K562 (cell line): ENCODE measurements around the gene FGD6. TPM values are rescaled to one million over a fixed set of nuclear protein-coding genes. Genes with fewer than 3 reads are reported as not detected.

Source experiments
- ATF4 ChIP-seq: fragments of 450-650 bp; formaldehyde crosslinking; IDR thresholded peaks from 2 replicates; pipeline ENCODE4 v1.4.0; 2022; ENCODE audit warnings: mild to moderate bottlenecking, moderate library complexity
- BDP1 ChIP-seq: IDR thresholded peaks from 3 replicates; pipeline ENCODE4 v1.6.1; 2011; ENCODE audit not compliant: insufficient read length, insufficient read depth
- CBFA2T3 ChIP-seq: fragments of 450-650 bp; IDR thresholded peaks from 2 replicates; pipeline ENCODE4 v1.6.1; 2017
- ESRRB ChIP-seq: fragments of 250-450 bp; sonication (Bioruptor Pico); IDR thresholded peaks from 2 replicates; pipeline ENCODE4 v1.5.0; 2020; ENCODE audit warnings: mild to moderate bottlenecking, moderate library complexity, borderline replicate concordance
- FOSL1 ChIP-seq: fragments of 200-800 bp; sonication (Bioruptor generic); conservative IDR thresholded peaks from 2 replicates; pipeline ENCODE4 v1.6.1; 2016; ENCODE audit warnings: missing genetic modification characterization, missing compliant biosample characterization
- MTA1 ChIP-seq: fragments of 450-650 bp; IDR thresholded peaks from 2 replicates; pipeline ENCODE4 v1.6.1; 2017; ENCODE audit warnings: borderline replicate concordance
- MYNN ChIP-seq, 2 experiments: sonication (generic); formaldehyde crosslinking in 1 of 2; IDR thresholded peaks; 2 replicates each; pipeline versions ENCODE4 v1.5.0 to v1.6.1; 2016 to 2020; ENCODE audit warnings: antibody characterized with exemption in 1 of 2, missing genetic modification reagents in 1 of 2
- NUFIP1 ChIP-seq: fragments of 450-650 bp; IDR thresholded peaks from 2 replicates; pipeline ENCODE4 v1.6.1; 2018; ENCODE audit not compliant: partially characterized antibody
- POLR2A ChIP-seq: fragments of 450-650 bp; conservative IDR thresholded peaks from 2 replicates; pipeline ENCODE4 v1.6.1; 2016
- RBM22 ChIP-seq: fragments of 200-400 bp; formaldehyde crosslinking; IDR thresholded peaks from 2 replicates; pipeline ENCODE4 v1.6.1; 2018; ENCODE audit warnings: low read length, low read depth; ENCODE audit not compliant: poor library complexity, severe bottlenecking
- SMARCC2 ChIP-seq: fragments of 450-650 bp; IDR thresholded peaks from 2 replicates; pipeline ENCODE4 v1.6.1; 2017; ENCODE audit warnings: antibody characterized with exemption, moderate library complexity, mild to moderate bottlenecking, low read depth
- U2AF2 ChIP-seq: fragments of 200-400 bp; formaldehyde crosslinking; optimal IDR thresholded peaks from 2 replicates; pipeline ENCODE3; 2017; ENCODE audit warnings: low read depth, mild to moderate bottlenecking, low read length
- ZBED1 ChIP-seq: IDR thresholded peaks from 2 replicates; pipeline ENCODE4 v1.6.1; 2014
- ZBTB7A ChIP-seq: IDR thresholded peaks from 2 replicates; pipeline ENCODE4 v1.6.1; 2011; ENCODE audit warnings: low read depth, mild to moderate bottlenecking, low read length, moderate library complexity, borderline replicate concordance; ENCODE audit not compliant: control insufficient read depth
- ZNF124 ChIP-seq: sonication (generic); formaldehyde crosslinking; IDR thresholded peaks from 2 replicates; pipeline ENCODE4 v1.8.1; 2022; ENCODE audit warnings: missing genetic modification reagents
- ZNF436 ChIP-seq: fragments of 250-450, 450-650 bp; sonication (Bioruptor Pico); formaldehyde crosslinking; IDR thresholded peaks from 2 replicates; pipeline ENCODE4 v1.7.0; 2020; ENCODE audit warnings: mild to moderate bottlenecking
- ZNF551 ChIP-seq: fragments of 250-450 bp; sonication (Bioruptor Pico); IDR thresholded peaks from 2 replicates; pipeline ENCODE4 v1.5.0; 2021; ENCODE audit warnings: mild to moderate bottlenecking, moderate library complexity
- ZNF707 ChIP-seq: fragments of 250-450 bp; sonication (Bioruptor Pico); conservative IDR thresholded peaks from 2 replicates; pipeline ENCODE4 v1.8.0; 2022; ENCODE audit warnings: inconsistent platforms, mild to moderate bottlenecking, moderate library complexity
- ZZZ3 ChIP-seq: fragments of 450-650 bp; IDR thresholded peaks from 2 replicates; pipeline ENCODE4 v1.6.1; 2016; ENCODE audit warnings: antibody characterized with exemption, mild to moderate bottlenecking, moderate library complexity
- polyA plus RNA-seq, 8 experiments: library from polyadenylated mRNA; depleted of rRNA in 4 of 8; stranded (reverse) in 5 of 8; unstranded in 3 of 8; fragments of >200 nt; fragmentation: Nextera tagmentation in 2 of 8; fragmentation: Illumina TruSeq in 1 of 8; extraction: Ambion mirVana in 2 of 8; extraction: Trizol in 1 of 8; gene quantifications; 2 replicates each; pipeline versions ENCODE4 v1.2.1 to v1.2.3, GENCODE V29; 2011 to 2014; ENCODE audit warnings: inconsistent platforms in 1 of 8, missing spikeins in 1 of 8
- total RNA-seq, 7 experiments: library from RNA; depleted of rRNA in 6 of 7; stranded (reverse); fragments of >200 nt in 6 of 7; fragmentation: Illumina TruSeq in 2 of 7; extraction: Trizol in 2 of 7; gene quantifications; 2 replicates each; pipeline versions ENCODE4 v1.2.1 to v1.2.3, GENCODE V29; 2011 to 2021; ENCODE audit warnings: low replicate concordance in 1 of 7
- TF ChIP-seq, protein P1 (sequence below): fragments of 250-450 bp; sonication (Bioruptor Pico); IDR thresholded peaks from 2 replicates; pipeline ENCODE4 v1.4.0; 2020; ENCODE audit warnings: mild to moderate bottlenecking, moderate library complexity
- TF ChIP-seq, protein P2 (sequence below), 3 experiments: fragments of 200-800 bp in 1 of 3; sonication (Bioruptor generic) in 1 of 3; sonication (generic) in 1 of 3; formaldehyde crosslinking in 1 of 3; IDR thresholded peaks; 2 replicates each; pipeline versions ENCODE4 v1.6.1 to v1.8.0; 2016 to 2022; ENCODE audit warnings: mild to moderate bottlenecking in 2 of 3, missing compliant biosample characterization in 2 of 3, missing genetic modification characterization in 2 of 3, missing genetic modification reagents in 1 of 3
- TF ChIP-seq, protein P3 (sequence below): fragments of 450-650 bp; IDR thresholded peaks from 2 replicates; pipeline ENCODE4 v1.6.1; 2017; ENCODE audit warnings: antibody characterized with exemption, mild to moderate bottlenecking

Gene FGD6
- total and polyA plus RNA-seq, 9 of the 15 experiments (the other 6 are each of a cell fraction or from before 2014, with no cell fraction given) = 1.5 to 11.1 (median 5.8) TPM

DNA sequence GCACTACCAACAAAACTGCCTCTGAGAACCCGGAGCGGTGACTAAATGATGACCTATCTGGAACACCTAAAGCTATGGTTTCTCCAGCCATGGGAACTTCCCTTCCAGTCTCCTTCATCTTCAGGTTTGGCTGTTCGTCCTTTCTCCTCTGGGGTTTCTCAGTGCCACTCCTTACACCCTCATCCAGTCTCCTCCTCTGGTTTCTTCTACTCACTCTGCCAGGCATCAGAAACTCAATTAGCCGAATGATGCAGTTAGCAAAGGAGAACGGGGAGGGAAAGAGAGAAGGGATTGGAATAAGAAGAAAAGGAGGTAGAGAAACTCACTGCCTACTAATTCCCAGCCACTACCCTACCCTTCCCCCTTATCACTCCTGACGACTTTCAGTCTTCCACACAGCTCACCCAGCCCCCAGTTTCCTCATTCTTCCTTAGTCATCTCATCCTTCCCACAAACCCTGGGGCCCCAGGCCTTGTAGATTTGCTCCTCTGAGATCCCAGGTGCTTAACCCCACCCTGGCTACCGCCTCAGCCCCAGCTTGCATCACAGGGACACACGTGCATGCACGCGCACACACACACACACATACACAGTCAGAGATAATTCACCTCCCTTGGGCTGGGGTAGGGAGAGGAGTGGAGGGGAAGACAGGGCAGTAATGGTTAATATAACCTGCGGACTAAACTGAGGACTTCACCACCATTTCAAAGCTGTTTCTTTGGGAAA lies 13.0 kb downstream of the FGD6 start (continued):
- TF ChIP-seq, protein P1, sequence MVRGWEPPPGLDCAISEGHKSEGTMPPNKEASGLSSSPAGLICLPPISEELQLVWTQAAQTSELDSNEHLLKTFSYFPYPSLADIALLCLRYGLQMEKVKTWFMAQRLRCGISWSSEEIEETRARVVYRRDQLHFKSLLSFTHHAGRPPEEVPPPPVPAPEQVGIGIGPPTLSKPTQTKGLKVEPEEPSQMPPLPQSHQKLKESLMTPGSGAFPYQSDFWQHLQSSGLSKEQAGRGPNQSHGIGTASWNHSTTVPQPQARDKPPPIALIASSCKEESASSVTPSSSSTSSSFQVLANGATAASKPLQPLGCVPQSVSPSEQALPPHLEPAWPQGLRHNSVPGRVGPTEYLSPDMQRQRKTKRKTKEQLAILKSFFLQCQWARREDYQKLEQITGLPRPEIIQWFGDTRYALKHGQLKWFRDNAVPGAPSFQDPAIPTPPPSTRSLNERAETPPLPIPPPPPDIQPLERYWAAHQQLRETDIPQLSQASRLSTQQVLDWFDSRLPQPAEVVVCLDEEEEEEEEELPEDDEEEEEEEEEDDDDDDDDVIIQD (CRISPR knock-in tag) = no peak
- TF ChIP-seq ZNF124 (CRISPR knock-in tag) = no peak
- peak; percentile 51 for TF ChIP-seq SMARCC2
- TF ChIP-seq ZNF436 (CRISPR knock-in tag) = no peak
- TF ChIP-seq FOSL1 (tag) = peak; percentile 83
- TF ChIP-seq BDP1 = no peak
- peak; percentile 83 for TF ChIP-seq CBFA2T3
- no peak for TF ChIP-seq ZZZ3
- TF ChIP-seq ZNF551 (CRISPR knock-in tag) = no peak
- TF ChIP-seq U2AF2 = no peak
- TF ChIP-seq, protein P2, sequence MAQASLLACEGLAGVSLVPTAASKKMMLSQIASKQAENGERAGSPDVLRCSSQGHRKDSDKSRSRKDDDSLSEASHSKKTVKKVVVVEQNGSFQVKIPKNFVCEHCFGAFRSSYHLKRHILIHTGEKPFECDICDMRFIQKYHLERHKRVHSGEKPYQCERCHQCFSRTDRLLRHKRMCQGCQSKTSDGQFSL (CRISPR knock-in tag; IDR thresholded peaks at IDR 0.05) = no peak
- TF ChIP-seq, protein P2 (tag; IDR thresholded peaks at IDR 0.05) = no peak; a peak in 1 of 4 replicates
- peak; percentile 90 for TF ChIP-seq MTA1
- no peak for TF ChIP-seq ZBTB7A
- TF ChIP-seq ZNF707 (CRISPR knock-in tag) = no peak
- peak; percentile 66 for TF ChIP-seq POLR2A
- TF ChIP-seq ZBED1 = no peak
- TF ChIP-seq ATF4 (CRISPR knock-in tag) = 0 out of 2 replicates have a peak, but pooled peaks have one; percentile 46
- TF ChIP-seq NUFIP1 = peak; percentile 57
- no peak for TF ChIP-seq RBM22
- no peak for TF ChIP-seq ESRRB (CRISPR knock-in tag)
- peak; percentile 70 for TF ChIP-seq MYNN (IDR thresholded peaks at IDR 0.05)
- TF ChIP-seq MYNN (CRISPR knock-in tag; IDR thresholded peaks at IDR 0.05) = no peak
- TF ChIP-seq, protein P3, sequence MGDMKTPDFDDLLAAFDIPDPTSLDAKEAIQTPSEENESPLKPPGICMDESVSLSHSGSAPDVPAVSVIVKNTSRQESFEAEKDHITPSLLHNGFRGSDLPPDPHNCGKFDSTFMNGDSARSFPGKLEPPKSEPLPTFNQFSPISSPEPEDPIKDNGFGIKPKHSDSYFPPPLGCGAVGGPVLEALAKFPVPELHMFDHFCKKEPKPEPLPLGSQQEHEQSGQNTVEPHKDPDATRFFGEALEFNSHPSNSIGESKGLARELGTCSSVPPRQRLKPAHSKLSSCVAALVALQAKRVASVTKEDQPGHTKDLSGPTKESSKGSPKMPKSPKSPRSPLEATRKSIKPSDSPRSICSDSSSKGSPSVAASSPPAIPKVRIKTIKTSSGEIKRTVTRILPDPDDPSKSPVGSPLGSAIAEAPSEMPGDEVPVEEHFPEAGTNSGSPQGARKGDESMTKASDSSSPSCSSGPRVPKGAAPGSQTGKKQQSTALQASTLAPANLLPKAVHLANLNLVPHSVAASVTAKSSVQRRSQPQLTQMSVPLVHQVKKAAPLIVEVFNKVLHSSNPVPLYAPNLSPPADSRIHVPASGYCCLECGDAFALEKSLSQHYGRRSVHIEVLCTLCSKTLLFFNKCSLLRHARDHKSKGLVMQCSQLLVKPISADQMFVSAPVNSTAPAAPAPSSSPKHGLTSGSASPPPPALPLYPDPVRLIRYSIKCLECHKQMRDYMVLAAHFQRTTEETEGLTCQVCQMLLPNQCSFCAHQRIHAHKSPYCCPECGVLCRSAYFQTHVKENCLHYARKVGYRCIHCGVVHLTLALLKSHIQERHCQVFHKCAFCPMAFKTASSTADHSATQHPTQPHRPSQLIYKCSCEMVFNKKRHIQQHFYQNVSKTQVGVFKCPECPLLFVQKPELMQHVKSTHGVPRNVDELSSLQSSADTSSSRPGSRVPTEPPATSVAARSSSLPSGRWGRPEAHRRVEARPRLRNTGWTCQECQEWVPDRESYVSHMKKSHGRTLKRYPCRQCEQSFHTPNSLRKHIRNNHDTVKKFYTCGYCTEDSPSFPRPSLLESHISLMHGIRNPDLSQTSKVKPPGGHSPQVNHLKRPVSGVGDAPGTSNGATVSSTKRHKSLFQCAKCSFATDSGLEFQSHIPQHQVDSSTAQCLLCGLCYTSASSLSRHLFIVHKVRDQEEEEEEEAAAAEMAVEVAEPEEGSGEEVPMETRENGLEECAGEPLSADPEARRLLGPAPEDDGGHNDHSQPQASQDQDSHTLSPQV = peak; percentile 85
